ENCODE data around the gene PLPP2.

Gene PLPP2

GRCh38 chr19:292951-293350, 1.7 kb upstream of the PLPP2 start:
- H3K4me3 ChIP-seq (IDR thresholded peaks at IDR 0.05; ENCODE audit: insufficient read depth, low read depth, low read length) = no peak overlapping the region
- H3K4me2 ChIP-seq = no peak overlapping the region
- peaks cover 20% of the 10 kb centered on the region for H3K27me3 ChIP-seq (ENCODE audit: insufficient read depth, low read depth)
- H3K4me1 ChIP-seq (ENCODE audit: low read depth, poor library complexity, severe bottlenecking) = no peaks in the 10 kb centered on the region
- no peak for TF ChIP-seq CTCF (conservative IDR thresholded peaks at IDR 0.05; ENCODE audit: low read depth, low read length)
- H3K9ac ChIP-seq = no peak overlapping the region
- no peaks in the 10 kb centered on the region for H4K20me1 ChIP-seq (ENCODE audit: insufficient read depth)
- no peak overlapping the region for H2AFZ ChIP-seq (ENCODE audit: low read depth)
- no peaks in the 10 kb centered on the region for H3K36me3 ChIP-seq (ENCODE audit: insufficient read depth)
- H3K79me2 ChIP-seq (ENCODE audit: insufficient read depth, low read depth) = no peaks in the 10 kb centered on the region
- H3K27ac ChIP-seq = no peak overlapping the region

- H3K4me1 ChIP-seq (ENCODE audit: low read depth, poor library complexity, severe bottlenecking) = no peaks in the 10 kb centered on the region
- no peaks in the 10 kb centered on the region for H3K79me2 ChIP-seq (ENCODE audit: insufficient read depth, low read depth)
- no peak overlapping the region for H3K4me3 ChIP-seq (IDR thresholded peaks at IDR 0.05; ENCODE audit: insufficient read depth, low read depth, low read length)
- H3K27ac ChIP-seq = no peak overlapping the region
- H3K9ac ChIP-seq = no peak overlapping the region
- H3K4me2 ChIP-seq = no peak overlapping the region
- no peaks in the 10 kb centered on the region for H4K20me1 ChIP-seq (ENCODE audit: insufficient read depth)
- no peak overlapping the region for H2AFZ ChIP-seq (ENCODE audit: low read depth)
- H3K36me3 ChIP-seq (ENCODE audit: insufficient read depth) = no peaks in the 10 kb centered on the region
- TF ChIP-seq CTCF (conservative IDR thresholded peaks at IDR 0.05; ENCODE audit: low read depth, low read length) = no peak
- H3K27me3 ChIP-seq (ENCODE audit: insufficient read depth, low read depth) = peaks cover 20% of the 10 kb centered on the region
Measured at GRCh38 chr19:292281-292884, 1.2 kb upstream of the PLPP2 start.

- no peak for TF ChIP-seq CTCF (conservative IDR thresholded peaks at IDR 0.05; ENCODE audit: low read depth, low read length)
- H3K36me3 ChIP-seq (ENCODE audit: insufficient read depth) = no peaks in the 10 kb centered on the region
- no peak overlapping the region for H2AFZ ChIP-seq (ENCODE audit: low read depth)
- no peak overlapping the region for H3K4me3 ChIP-seq (IDR thresholded peaks at IDR 0.05; ENCODE audit: insufficient read depth, low read depth, low read length)
- H4K20me1 ChIP-seq (ENCODE audit: insufficient read depth) = no peaks in the 10 kb centered on the region
- peaks cover 20% of the 10 kb centered on the region for H3K27me3 ChIP-seq (ENCODE audit: insufficient read depth, low read depth)
- no peak overlapping the region for H3K27ac ChIP-seq
- H3K9ac ChIP-seq = no peak overlapping the region
- no peaks in the 10 kb centered on the region for H3K4me1 ChIP-seq (ENCODE audit: low read depth, poor library complexity, severe bottlenecking)
- H3K4me2 ChIP-seq = no peak overlapping the region
- H3K79me2 ChIP-seq (ENCODE audit: insufficient read depth, low read depth) = no peaks in the 10 kb centered on the region
Measured at GRCh38 chr19:291561-292280, 518 bp upstream of the PLPP2 start.

- Histone ChIP-seq H3K36me3 (ENCODE audit: insufficient read depth) (no peaks in the 10 kb centered on the region), H3K79me2 (ENCODE audit: insufficient read depth, low read depth) (no peaks in the 10 kb centered on the region), H3K27ac (no peak overlapping the region), H3K9ac (peak overlapping the region; percentile 6; the same call in 1 of the 2 replicates), H2AFZ (ENCODE audit: low read depth) (peak overlapping the region; percentile 44), H3K4me3 (IDR thresholded peaks at IDR 0.05; ENCODE audit: insufficient read depth, low read depth, low read length) (no peak overlapping the region), H3K27me3 (ENCODE audit: insufficient read depth, low read depth) (peaks cover 20% of the 10 kb centered on the region), H3K4me2 (no peak overlapping the region), H4K20me1 (ENCODE audit: insufficient read depth) (no peaks in the 10 kb centered on the region), H3K4me1 (ENCODE audit: low read depth, poor library complexity, severe bottlenecking) (no peaks in the 10 kb centered on the region)
- TF ChIP-seq CTCF (conservative IDR thresholded peaks at IDR 0.05; ENCODE audit: low read depth, low read length) = no peak
Measured at GRCh38 chr19:290372-291005, 714 bp downstream of the PLPP2 start.
